WTC11 (cell line): Measurements from ENCODE around the gene CYP2R1. TPM values are rescaled to one million over a fixed set of nuclear protein-coding genes. Genes with fewer than 3 reads are reported as not detected.

ENCODE experiments used
- ATAC-seq: fragments of 200-7000 bp; cut with Tn5 transposase; 2 replicates; pipeline ENCODE4 v1.10.0; 2021; ENCODE audit warnings: mild to moderate bottlenecking, moderate library complexity
- CTCF ChIA-PET: fragments of 300-600 bp; sonication (Branson Sonifier 250); formaldehyde crosslinking; loops from one replicate; lab custom pipeline; 2021; ENCODE audit warnings: antibody characterized with exemption; lab: Charles Lee
- POLR2A ChIA-PET: fragments of 350-600 bp; sonication (Branson Sonifier 250); formaldehyde crosslinking; loops from one replicate; lab custom pipeline; 2021; ENCODE audit warnings: antibody characterized with exemption; lab: Charles Lee
- DNase-seq: peaks from one replicate; pipeline ENCODE4 v3.0.0; 2021; ENCODE audit warnings: low spot score
- H3K27ac Mint-ChIP-seq: 2 replicates; pipeline ENCODE4 v1.8.0; 2021; ENCODE audit warnings: mixed read lengths
- H3K27me3 Mint-ChIP-seq: 2 replicates; pipeline ENCODE4 v1.8.0; 2021; ENCODE audit warnings: low read depth, mild to moderate bottlenecking, moderate library complexity, mixed read lengths
- H3K36me3 Mint-ChIP-seq: 2 replicates; pipeline ENCODE4 v1.8.0; 2021; ENCODE audit warnings: mixed read lengths
- H3K4me1 Mint-ChIP-seq: 2 replicates; pipeline ENCODE4 v1.8.0; 2022; ENCODE audit warnings: mixed read lengths
- H3K4me3 Mint-ChIP-seq: 2 replicates; pipeline ENCODE4 v1.8.0; 2021; ENCODE audit warnings: mild to moderate bottlenecking, moderate library complexity, mixed read lengths
- H3K9me3 Mint-ChIP-seq: 2 replicates; pipeline ENCODE4 v1.8.0; 2021; ENCODE audit warnings: mixed read lengths
- ATF1 ChIP-seq: sonication (generic); formaldehyde crosslinking; IDR thresholded peaks from 2 replicates; pipeline ENCODE4 v1.8.1; 2023; ENCODE audit warnings: mild to moderate bottlenecking, moderate library complexity, missing genetic modification reagents
- CTCF ChIP-seq: fragments of 200-600 bp; IDR thresholded peaks from 2 replicates; pipeline ENCODE4 v1.8.0; 2022; ENCODE audit warnings: antibody characterized with exemption
- ETV6 ChIP-seq: sonication (generic); formaldehyde crosslinking; IDR thresholded peaks from 2 replicates; pipeline ENCODE4 v1.8.1; 2022; ENCODE audit warnings: mild to moderate bottlenecking, missing genetic modification reagents
- GTF2I ChIP-seq: fragments of 250-450 bp; sonication (Bioruptor Pico); conservative IDR thresholded peaks from 2 replicates; pipeline ENCODE4 v1.4.0; 2021; ENCODE audit warnings: mild to moderate bottlenecking
- HMGXB4 ChIP-seq: sonication (generic); formaldehyde crosslinking; IDR thresholded peaks from 2 replicates; pipeline ENCODE4 v1.8.1; 2023; ENCODE audit warnings: mild to moderate bottlenecking, moderate library complexity, missing genetic modification reagents
- IRF1 ChIP-seq: sonication (generic); formaldehyde crosslinking; IDR thresholded peaks from 2 replicates; pipeline ENCODE4 v1.8.0; 2023; ENCODE audit warnings: missing genetic modification reagents
- MYBL2 ChIP-seq: sonication (generic); formaldehyde crosslinking; IDR thresholded peaks from 2 replicates; pipeline ENCODE4 v1.8.1; 2023; ENCODE audit warnings: mild to moderate bottlenecking, moderate library complexity, missing genetic modification reagents
- NFE2L1 ChIP-seq: sonication (generic); formaldehyde crosslinking; IDR thresholded peaks from 2 replicates; pipeline ENCODE4 v1.8.1; 2023; ENCODE audit warnings: missing genetic modification reagents
- SMAD4 ChIP-seq: sonication (generic); formaldehyde crosslinking; IDR thresholded peaks from 2 replicates; pipeline ENCODE4 v1.8.0; 2022; ENCODE audit warnings: mild to moderate bottlenecking, missing genetic modification reagents
- TCF7 ChIP-seq: sonication (generic); formaldehyde crosslinking; IDR thresholded peaks from 2 replicates; pipeline ENCODE4 v1.8.0; 2022; ENCODE audit warnings: mild to moderate bottlenecking, low read depth, missing genetic modification reagents, moderate library complexity
- ZNF219 ChIP-seq: sonication (generic); formaldehyde crosslinking; IDR thresholded peaks from 2 replicates; pipeline ENCODE4 v1.8.0; 2023; ENCODE audit warnings: missing genetic modification reagents, mild to moderate bottlenecking, borderline replicate concordance
- ZNF232 ChIP-seq: sonication (generic); formaldehyde crosslinking; IDR thresholded peaks from 2 replicates; pipeline ENCODE4 v1.8.0; 2022; ENCODE audit warnings: mild to moderate bottlenecking, missing genetic modification reagents
- ZNF317 ChIP-seq: sonication (generic); formaldehyde crosslinking; IDR thresholded peaks from 2 replicates; pipeline ENCODE4 v1.8.1; 2023; ENCODE audit warnings: low read depth, mild to moderate bottlenecking, moderate library complexity, missing genetic modification reagents, borderline replicate concordance
- ZNF671 ChIP-seq: fragments of 250-450 bp; sonication (Bioruptor Pico); IDR thresholded peaks from 2 replicates; pipeline ENCODE4 v1.8.0; 2021; ENCODE audit warnings: mild to moderate bottlenecking
- total RNA-seq: library from RNA; stranded (reverse); gene quantifications from 3 replicates; pipeline ENCODE4 v1.2.3, GENCODE V29; 2021
- TF ChIP-seq, protein P1 (sequence below): sonication (generic); formaldehyde crosslinking; IDR thresholded peaks from 2 replicates; pipeline ENCODE4 v1.8.0; 2022; ENCODE audit warnings: mild to moderate bottlenecking, missing genetic modification reagents
- TF ChIP-seq, protein P2 (sequence below): sonication (generic); formaldehyde crosslinking; conservative IDR thresholded peaks from 2 replicates; pipeline ENCODE4 v1.8.1; 2023; ENCODE audit warnings: mild to moderate bottlenecking, low read depth, missing genetic modification reagents, moderate library complexity

CYP2R1 gene
- total RNA-seq, 1 experiment from 2014 or later, result 14.9 TPM

DNA sequence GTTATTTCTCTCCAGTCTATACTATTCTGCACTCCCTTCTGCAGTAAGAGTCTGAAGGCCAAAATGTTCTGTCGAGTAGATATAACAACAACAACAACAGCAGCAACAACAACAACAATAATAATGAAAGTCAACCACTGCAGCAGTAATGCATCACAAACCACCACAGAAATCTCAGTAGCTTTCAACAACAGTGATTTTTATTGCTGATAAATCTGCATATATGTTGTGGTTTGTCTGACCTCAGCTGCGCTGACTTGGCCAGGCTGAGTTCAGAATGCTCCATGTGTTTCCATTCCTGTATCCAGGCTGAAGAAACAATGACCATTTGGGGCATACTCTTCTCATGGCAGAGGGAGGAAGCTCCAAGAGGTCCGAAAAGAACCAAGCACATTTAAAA is 32.3 kb upstream of the CYP2R1 start:
- Mint-ChIP-seq H3K4me3 (no peak overlapping the region), H3K36me3 (peaks cover 2% of the 10 kb centered on the region; the same call in 1 of the 2 replicates), H3K4me1 (no peaks in the 10 kb centered on the region), H3K9me3 (peaks cover 17% of the 10 kb centered on the region), H3K27ac (no peak overlapping the region), H3K27me3 (no peaks in the 10 kb centered on the region; the same call in 1 of the 2 replicates)
- ChIA-PET POLR2A (no interaction called here), CTCF (interaction anchor here (2.0 to 8.0 kb wide), 2 partner anchors 17 to 50 kb away, joined by 7 to 74 read pairs; no protein-coding TSS in a partner anchor)
- ATAC-seq (no peak), DNase-seq (no peak)
- TF ChIP-seq ETV6 (CRISPR knock-in tag), result no peak
- TF ChIP-seq ZNF219 (CRISPR knock-in tag), result no peak
- no peak for TF ChIP-seq TCF7
- no peak for TF ChIP-seq ZNF671 (CRISPR knock-in tag)
- TF ChIP-seq MYBL2 (CRISPR knock-in tag), result no peak
- no peak for TF ChIP-seq HMGXB4 (CRISPR knock-in tag)
- TF ChIP-seq, all 79 proteins: peak for 0

- ChIA-PET POLR2A (no interaction called here), CTCF (interaction anchor here (0.8 to 1.2 kb wide), 2 partner anchors 9 to 60 kb away, joined by 3 to 5 read pairs; no protein-coding TSS in a partner anchor)
- H3K27ac Mint-ChIP-seq, result no peak overlapping the region
- no peak overlapping the region for H3K4me3 Mint-ChIP-seq
- DNase-seq (no peak), ATAC-seq (no peak)
- H3K36me3 Mint-ChIP-seq, result no peaks in the 10 kb centered on the region; the same call in 1 of the 2 replicates
- TF ChIP-seq ZNF232, result no peak
- no peak for TF ChIP-seq GTF2I (CRISPR knock-in tag)
- no peaks in the 10 kb centered on the region for H3K27me3 Mint-ChIP-seq
- H3K4me1 Mint-ChIP-seq, result no peaks in the 10 kb centered on the region
- peaks cover 13% of the 10 kb centered on the region for H3K9me3 Mint-ChIP-seq
Measured at GRCh38 chr11:14916403-14916802, 24.4 kb upstream of the CYP2R1 start.

- H3K4me3 Mint-ChIP-seq, result no peak overlapping the region
- CTCF ChIA-PET, result interaction anchor here (1.0 kb wide), 1 partner anchor 60 kb away, joined by 3 read pairs; no protein-coding TSS in a partner anchor
- no peaks in the 10 kb centered on the region for H3K4me1 Mint-ChIP-seq
- no peaks in the 10 kb centered on the region for H3K27me3 Mint-ChIP-seq
- H3K27ac Mint-ChIP-seq, result no peak overlapping the region
- no peak for TF ChIP-seq ATF1
- no peak for TF ChIP-seq HMGXB4 (CRISPR knock-in tag)
- TF ChIP-seq, all 79 proteins: peak for 0
- POLR2A ChIA-PET, result no interaction called here
- DNase-seq (no peak), ATAC-seq (no peak)
- peaks cover 13% of the 10 kb centered on the region for H3K9me3 Mint-ChIP-seq
- H3K36me3 Mint-ChIP-seq, result no peaks in the 10 kb centered on the region; the same call in 1 of the 2 replicates
Measured at GRCh38 chr11:14914536-14914935, 22.5 kb upstream of the CYP2R1 start.

GRCh38 chr11:14908214-14908880 is 16.3 kb upstream of the CYP2R1 start:
- CTCF ChIA-PET, result interaction anchor here (0.5 to 5.4 kb wide), 102 partner anchors 8 to 1523 kb away, joined by 3 to 181 read pairs (median 5); partner anchors contain the start of genes CALCB, CYP2R1, PDE3B and PSMA1
- DNase-seq, result no peak

More at GRCh38 chr11:14908214-14908880, 16.3 kb upstream of the CYP2R1 start:
- POLR2A ChIA-PET, result interaction anchor here (1.7 to 2.9 kb wide), 2 partner anchors 264 to 388 kb away, joined by 5 to 14 read pairs; partner anchors contain the start of genes PDE3B and PSMA1
- Mint-ChIP-seq H3K27ac (no peak overlapping the region), H3K27me3 (peaks cover 26% of the 10 kb centered on the region), H3K4me3 (peak overlapping the region; percentile 27; the same call in 1 of the 2 replicates), H3K4me1 (peaks cover 18% of the 10 kb centered on the region), H3K36me3 (no peaks in the 10 kb centered on the region), H3K9me3 (no peaks in the 10 kb centered on the region)
- no peak for ATAC-seq
- TF ChIP-seq, protein P1, sequence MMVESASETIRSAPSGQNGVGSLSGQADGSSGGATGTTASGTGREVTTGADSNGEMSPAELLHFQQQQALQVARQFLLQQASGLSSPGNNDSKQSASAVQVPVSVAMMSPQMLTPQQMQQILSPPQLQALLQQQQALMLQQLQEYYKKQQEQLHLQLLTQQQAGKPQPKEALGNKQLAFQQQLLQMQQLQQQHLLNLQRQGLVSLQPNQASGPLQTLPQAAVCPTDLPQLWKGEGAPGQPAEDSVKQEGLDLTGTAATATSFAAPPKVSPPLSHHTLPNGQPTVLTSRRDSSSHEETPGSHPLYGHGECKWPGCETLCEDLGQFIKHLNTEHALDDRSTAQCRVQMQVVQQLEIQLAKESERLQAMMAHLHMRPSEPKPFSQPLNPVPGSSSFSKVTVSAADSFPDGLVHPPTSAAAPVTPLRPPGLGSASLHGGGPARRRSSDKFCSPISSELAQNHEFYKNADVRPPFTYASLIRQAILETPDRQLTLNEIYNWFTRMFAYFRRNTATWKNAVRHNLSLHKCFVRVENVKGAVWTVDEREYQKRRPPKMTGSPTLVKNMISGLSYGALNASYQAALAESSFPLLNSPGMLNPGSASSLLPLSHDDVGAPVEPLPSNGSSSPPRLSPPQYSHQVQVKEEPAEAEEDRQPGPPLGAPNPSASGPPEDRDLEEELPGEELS, result no peak
- TF ChIP-seq, protein P2, sequence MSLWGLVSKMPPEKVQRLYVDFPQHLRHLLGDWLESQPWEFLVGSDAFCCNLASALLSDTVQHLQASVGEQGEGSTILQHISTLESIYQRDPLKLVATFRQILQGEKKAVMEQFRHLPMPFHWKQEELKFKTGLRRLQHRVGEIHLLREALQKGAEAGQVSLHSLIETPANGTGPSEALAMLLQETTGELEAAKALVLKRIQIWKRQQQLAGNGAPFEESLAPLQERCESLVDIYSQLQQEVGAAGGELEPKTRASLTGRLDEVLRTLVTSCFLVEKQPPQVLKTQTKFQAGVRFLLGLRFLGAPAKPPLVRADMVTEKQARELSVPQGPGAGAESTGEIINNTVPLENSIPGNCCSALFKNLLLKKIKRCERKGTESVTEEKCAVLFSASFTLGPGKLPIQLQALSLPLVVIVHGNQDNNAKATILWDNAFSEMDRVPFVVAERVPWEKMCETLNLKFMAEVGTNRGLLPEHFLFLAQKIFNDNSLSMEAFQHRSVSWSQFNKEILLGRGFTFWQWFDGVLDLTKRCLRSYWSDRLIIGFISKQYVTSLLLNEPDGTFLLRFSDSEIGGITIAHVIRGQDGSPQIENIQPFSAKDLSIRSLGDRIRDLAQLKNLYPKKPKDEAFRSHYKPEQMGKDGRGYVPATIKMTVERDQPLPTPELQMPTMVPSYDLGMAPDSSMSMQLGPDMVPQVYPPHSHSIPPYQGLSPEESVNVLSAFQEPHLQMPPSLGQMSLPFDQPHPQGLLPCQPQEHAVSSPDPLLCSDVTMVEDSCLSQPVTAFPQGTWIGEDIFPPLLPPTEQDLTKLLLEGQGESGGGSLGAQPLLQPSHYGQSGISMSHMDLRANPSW (CRISPR knock-in tag), result no peak
- peak; percentile 32; the same call in 1 of the 2 replicates for TF ChIP-seq CTCF
- no peak for TF ChIP-seq NFE2L1 (CRISPR knock-in tag)
- TF ChIP-seq ZNF317 (CRISPR knock-in tag), result no peak
- TF ChIP-seq IRF1 (CRISPR knock-in tag), result no peak
- no peak for TF ChIP-seq SMAD4 (CRISPR knock-in tag)
